ENCODE measurements around the gene ARMH2.

The ARMH2 gene

GRCh38 chr6:24798740-24799540 is at the start of gene ARMH2:
Gene ARMH2, minus strand, starts transcription at chr6:24798917. Its CDS starts 60 bp downstream, at chr6:24798857.
- no peak within 1 kb of the TSS for H3K4me3 ChIP-seq (ENCODE audit: low read length)
- TF ChIP-seq, protein P1, sequence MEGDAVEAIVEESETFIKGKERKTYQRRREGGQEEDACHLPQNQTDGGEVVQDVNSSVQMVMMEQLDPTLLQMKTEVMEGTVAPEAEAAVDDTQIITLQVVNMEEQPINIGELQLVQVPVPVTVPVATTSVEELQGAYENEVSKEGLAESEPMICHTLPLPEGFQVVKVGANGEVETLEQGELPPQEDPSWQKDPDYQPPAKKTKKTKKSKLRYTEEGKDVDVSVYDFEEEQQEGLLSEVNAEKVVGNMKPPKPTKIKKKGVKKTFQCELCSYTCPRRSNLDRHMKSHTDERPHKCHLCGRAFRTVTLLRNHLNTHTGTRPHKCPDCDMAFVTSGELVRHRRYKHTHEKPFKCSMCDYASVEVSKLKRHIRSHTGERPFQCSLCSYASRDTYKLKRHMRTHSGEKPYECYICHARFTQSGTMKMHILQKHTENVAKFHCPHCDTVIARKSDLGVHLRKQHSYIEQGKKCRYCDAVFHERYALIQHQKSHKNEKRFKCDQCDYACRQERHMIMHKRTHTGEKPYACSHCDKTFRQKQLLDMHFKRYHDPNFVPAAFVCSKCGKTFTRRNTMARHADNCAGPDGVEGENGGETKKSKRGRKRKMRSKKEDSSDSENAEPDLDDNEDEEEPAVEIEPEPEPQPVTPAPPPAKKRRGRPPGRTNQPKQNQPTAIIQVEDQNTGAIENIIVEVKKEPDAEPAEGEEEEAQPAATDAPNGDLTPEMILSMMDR (conservative IDR thresholded peaks at IDR 0.05; ENCODE audit: low read length) = no peak
- DNase-seq (ENCODE audit: low read depth) = no peak

GRCh38 chr6:24848461-24848860 is 49.7 kb upstream of the ARMH2 start:
- H3K4me3 ChIP-seq (ENCODE audit: low read length) = no peak overlapping the region
- TF ChIP-seq, protein P1 (conservative IDR thresholded peaks at IDR 0.05; ENCODE audit: low read length) = no peak
- no peak for DNase-seq (ENCODE audit: low read depth)

DNA sequence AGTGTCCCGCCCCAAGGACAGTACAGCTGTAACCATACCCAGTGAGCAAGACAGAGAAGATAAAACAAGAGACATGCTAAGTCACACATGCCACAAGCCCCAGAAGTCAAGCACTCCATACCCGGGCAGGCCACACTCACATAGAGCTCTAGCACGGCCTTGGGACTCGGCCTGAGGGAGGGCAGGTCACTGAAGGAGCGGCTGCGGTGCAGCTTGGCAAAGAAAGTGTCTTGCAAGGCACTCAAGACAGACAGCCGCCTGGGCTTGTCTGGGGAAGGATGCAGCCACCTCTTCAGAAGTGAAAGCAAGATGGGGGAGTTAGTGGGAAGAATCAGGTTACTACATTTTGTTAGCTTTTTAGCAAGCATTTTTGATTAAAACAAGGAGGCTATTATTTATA is 48.7 kb upstream of the ARMH2 start:
- H3K4me3 ChIP-seq (ENCODE audit: low read length) = no peak overlapping the region
- no peak for DNase-seq (ENCODE audit: low read depth)
- TF ChIP-seq, protein P1 (conservative IDR thresholded peaks at IDR 0.05; ENCODE audit: low read length) = no peak

DNA sequence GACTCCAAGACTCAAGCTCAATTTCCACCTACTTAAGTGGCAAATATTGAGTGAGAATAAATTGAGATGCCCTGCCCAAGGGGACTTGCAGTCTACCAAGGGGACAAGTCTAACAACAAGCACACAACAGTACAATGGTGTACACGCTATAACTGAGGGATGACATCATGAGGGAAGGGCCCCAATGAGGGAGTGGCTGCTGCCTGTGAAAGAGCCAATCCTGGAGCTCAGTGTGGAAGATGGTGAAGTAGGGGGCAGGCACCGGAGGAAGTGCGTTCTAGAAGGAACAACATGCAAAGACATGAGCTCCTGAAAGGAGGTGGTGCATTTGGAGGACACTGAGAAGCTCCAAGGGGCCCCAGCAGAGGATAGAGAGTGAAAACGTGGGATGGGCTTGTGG is 46.9 kb upstream of the ARMH2 start:
- no peak overlapping the region for H3K4me3 ChIP-seq (ENCODE audit: low read length)
- DNase-seq (ENCODE audit: low read depth) = no peak
- TF ChIP-seq, protein P1 (conservative IDR thresholded peaks at IDR 0.05; ENCODE audit: low read length) = no peak

DNA sequence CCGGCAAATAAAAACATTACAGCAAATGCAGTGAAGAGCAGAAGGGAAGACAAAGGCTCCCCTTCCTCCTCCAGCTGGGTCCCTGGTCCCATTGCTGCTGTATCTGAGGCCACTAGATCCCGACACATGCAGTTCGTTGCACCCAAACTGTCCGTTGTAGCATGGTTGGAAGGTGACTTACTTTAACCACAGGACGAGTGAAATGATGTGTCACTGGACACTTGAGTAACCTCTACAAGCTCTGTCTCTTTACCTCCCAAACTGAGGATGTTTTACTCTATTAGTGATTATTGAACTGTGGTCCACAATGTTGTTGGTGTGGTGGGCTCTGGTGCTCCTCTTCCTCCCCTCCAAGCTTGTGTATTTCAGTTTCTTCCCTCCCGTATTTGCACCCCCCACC is 46.2 kb upstream of the ARMH2 start:
- TF ChIP-seq, protein P1 (conservative IDR thresholded peaks at IDR 0.05; ENCODE audit: low read length) = no peak
- H3K4me3 ChIP-seq (ENCODE audit: low read length) = no peak overlapping the region
- no peak for DNase-seq (ENCODE audit: low read depth)

GRCh38 chr6:24844061-24844460 is 45.3 kb upstream of the ARMH2 start:
- TF ChIP-seq, protein P1 (conservative IDR thresholded peaks at IDR 0.05; ENCODE audit: low read length) = no peak
- DNase-seq (ENCODE audit: low read depth) = no peak

GRCh38 chr6:24840187-24840586 is 41.5 kb upstream of the ARMH2 start:
- TF ChIP-seq, protein P1 (conservative IDR thresholded peaks at IDR 0.05; ENCODE audit: low read length) = no peak
- no peak overlapping the region for H3K4me3 ChIP-seq (ENCODE audit: low read length)
- DNase-seq (ENCODE audit: low read depth) = no peak

More at GRCh38 chr6:24844061-24844460, 45.3 kb upstream of the ARMH2 start:
- H3K4me3 ChIP-seq (ENCODE audit: low read length) = no peak overlapping the region
